Stimulated activated CD4-positive, alpha-beta T cell treated with anti-CD3 and anti-CD28 coated beads, Interleukin-4, amount 100 ng/mL, for 48 hours (primary cell): ENCODE measurements around the gene RSBN1L.
A peak's percentile ranks its signal among the peaks of the same experiment; 100 is the strongest.
"Not testable (repeated sequence)": the region's sequence is repeated elsewhere in the genome, so short reads cannot be mapped to it uniquely, and the experiment has no call there.

Source experiments
- DNase-seq, 2 donors: peaks; one replicate each; pipeline ENCODE4 v3.0.0-alpha.2; 2020; ENCODE audit warnings: low read depth in 2 of 2

Gene RSBN1L

GRCh38 chr7:77687747-77688144 lies 8.5 kb upstream of the RSBN1L start:
- peak in 1 of 2 donors; percentile 9 for DNase-seq

DNA sequence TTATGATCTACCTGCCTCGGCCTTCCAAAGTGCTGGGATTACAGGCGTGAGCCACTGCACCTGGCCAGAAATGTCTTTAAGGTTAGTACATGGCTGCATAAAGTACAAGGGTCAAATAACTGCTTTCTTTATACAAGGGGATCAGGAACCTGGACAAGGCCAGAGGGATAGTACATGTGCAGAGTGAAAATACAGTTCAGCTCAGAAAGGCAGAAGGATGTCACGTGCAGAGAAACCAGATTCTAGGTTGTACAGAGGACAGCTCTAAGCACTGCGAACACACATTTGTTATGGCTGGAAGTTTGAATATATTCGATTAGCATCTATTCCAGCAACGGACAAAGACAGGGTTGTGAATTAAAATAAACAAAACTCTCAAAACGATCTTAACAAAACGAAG lies 6.0 kb upstream of the RSBN1L start:
- no peak for DNase-seq

- DNase-seq: no peak
Observed at GRCh38 chr7:77691892-77692491, 4.3 kb upstream of the RSBN1L start.

- DNase-seq: no peak
Observed at GRCh38 chr7:77693830-77694583, 2.3 kb upstream of the RSBN1L start.

- DNase-seq: peak; percentile 50 to 62
Observed at GRCh38 chr7:77696643-77697534, 630 bp downstream of the RSBN1L start.

DNA sequence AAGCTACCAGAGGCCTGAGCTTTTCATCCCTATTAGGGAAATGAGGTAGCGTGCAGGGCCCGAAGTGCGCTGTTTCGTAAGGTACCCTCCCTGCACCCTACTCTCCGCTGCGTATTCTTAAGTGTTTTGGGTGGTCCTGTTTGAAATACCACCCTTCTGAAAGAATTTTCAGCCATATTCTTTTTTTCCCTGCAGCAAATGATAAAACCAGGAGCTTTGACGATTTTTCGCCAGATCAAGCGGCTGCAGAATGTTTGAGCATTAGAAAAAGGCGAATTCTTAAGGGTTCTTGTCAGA lies 1.2 kb downstream of the RSBN1L start:
- peak in 1 of 2 donors; percentile 10 for DNase-seq

GRCh38 chr7:77698042-77698625 lies 1.9 kb downstream of the RSBN1L start:
- DNase-seq: no peak

DNA sequence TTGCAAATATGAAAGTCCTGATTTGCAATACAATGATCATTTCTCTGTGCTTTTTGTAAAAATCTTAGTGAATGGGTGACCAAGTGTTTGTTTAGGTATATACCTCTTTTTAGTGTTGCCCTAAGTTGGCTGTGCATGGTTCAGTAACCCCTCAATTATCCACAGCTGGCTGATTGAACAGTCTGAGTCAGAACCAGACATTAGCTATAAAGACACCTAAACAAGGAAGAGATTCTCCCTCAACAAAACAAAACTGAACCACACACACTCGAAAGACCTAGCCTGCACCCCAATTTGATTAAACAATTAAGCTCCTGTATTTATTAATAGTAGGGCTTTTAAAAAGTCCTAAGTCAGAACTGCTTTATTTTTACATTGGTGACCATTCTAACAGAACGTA lies 2.8 kb downstream of the RSBN1L start:
- no peak for DNase-seq

- no peak for DNase-seq
Observed at GRCh38 chr7:77702513-77702912, 6.3 kb downstream of the RSBN1L start.

DNA sequence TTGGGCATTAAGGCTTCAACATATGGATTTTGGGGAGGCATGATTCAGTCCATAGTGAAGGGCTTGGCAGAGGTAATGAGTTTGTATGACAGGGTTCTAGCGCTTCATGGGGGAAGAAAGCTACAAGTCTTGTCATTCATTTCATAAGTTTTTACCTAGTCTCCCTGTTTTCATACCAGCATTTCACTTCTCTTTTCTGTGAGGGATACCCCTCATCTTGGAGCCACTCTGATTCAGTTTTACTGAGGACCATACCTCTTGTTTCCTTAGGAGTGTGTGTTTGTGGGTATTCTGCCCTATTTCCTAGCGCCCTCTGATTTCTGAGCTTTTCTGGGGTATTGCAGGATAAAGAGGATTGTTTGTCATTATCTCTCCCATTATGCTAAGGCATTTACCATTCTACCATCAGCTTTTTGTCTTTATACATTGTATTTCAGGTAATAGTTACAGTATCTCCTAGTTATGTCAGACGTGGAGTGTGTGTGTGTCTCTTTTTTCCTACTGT lies 6.8 kb downstream of the RSBN1L start:
- no peak for DNase-seq

DNA sequence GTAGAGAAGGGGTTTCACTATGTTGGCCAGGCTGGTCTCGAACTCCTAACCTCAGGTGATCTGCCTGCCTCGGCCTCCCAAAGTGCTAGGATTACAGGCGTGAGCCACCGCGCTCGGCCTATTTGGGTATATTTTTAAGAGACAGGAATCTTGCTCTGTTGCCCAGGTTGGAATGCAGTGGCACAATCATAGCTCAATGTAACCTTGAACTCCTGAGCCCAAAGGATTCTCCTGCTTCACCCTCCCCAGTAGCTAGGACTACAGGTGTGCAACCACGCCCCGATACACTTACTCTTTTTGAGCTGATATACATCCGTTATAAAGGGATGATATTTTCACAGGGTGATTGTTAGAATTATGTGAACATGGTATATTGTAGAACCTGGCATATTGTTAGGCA lies 7.4 kb downstream of the RSBN1L start:
- DNase-seq: not testable (repeated sequence)

DNA sequence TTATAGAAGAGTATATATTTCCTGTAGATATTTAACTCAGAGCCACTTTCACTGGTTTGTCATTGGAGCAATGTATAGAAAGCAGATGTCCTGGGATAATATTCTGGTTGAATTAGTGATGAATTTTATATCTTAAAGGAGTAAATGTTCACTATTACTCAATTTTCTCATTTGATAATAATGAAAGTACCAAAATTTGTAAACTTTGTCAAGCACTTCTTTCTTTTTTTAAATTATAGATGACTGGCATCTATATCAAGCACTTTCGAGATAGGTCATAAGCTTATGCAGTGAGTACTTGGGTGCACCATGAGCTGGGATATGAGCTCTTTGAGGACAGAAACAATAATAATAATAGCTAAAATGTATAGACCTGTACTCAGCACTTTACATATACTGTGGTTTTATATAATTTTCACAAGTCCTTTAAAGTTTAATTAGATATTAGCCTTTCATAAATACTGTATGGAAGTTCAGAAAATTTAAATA lies 11.3 kb downstream of the RSBN1L start:
- DNase-seq: no peak

GRCh38 chr7:77710067-77710466 lies 13.8 kb downstream of the RSBN1L start:
- no peak for DNase-seq

GRCh38 chr7:77710861-77711260 lies 14.6 kb downstream of the RSBN1L start:
- no peak for DNase-seq

DNA sequence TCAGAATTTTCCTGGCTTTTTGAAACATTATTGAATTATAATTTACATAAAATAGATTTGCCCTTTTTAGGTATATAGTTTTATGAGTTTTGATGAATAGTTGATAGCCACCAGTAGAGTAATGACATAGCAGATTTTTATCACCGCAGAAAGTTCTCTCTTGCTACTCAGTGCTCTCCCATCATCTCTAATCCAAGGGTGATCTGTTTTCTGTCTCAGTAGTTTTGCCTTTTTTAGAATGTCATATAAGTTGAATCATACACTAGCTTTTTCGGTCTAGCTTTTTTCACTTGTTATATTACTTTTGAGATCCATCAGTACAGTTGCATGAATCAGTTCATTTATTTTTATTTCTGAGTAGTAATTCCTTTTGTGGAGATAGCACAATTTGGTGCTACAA lies 17.9 kb downstream of the RSBN1L start:
- DNase-seq: no peak

DNA sequence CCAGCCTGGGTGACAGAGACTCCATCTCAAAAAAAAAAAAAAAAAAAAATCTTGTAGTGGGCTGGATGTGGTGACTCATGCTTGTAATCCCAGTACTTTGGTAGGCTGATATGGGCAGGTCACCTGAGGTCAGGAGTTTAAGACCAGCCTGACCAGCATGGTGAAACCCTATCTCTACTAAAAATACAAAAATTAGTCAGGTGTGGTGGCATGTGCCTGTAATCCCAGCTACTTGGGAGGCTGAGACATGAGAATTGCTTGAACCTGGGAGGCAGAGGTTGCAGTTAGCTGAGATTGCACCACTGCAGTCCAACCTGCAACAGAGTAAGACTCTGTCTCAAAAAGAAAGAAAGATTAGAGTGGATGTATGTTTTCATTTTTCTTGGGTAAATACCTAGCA lies 18.7 kb downstream of the RSBN1L start:
- DNase-seq: not testable (repeated sequence)

DNA sequence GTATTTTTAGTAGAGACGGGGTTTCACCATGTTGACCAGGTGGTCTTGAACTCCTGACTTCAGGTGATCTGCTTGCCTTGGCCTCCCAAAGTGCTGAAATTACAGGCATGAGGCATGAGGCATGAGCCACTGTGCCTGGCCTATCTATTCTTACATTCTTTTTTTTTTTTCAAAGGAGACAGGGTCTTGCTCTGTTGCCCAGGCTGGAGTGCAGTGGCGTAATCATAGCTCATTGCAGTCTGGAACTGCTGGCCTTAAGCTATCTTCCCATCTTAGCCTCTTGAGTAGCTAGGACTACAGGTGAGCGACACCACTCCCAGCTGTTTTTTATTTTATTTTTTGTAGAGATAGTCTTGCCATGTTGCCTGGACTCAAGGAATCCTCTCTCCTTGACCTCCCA lies 20.5 kb downstream of the RSBN1L start:
- no peak for DNase-seq

DNA sequence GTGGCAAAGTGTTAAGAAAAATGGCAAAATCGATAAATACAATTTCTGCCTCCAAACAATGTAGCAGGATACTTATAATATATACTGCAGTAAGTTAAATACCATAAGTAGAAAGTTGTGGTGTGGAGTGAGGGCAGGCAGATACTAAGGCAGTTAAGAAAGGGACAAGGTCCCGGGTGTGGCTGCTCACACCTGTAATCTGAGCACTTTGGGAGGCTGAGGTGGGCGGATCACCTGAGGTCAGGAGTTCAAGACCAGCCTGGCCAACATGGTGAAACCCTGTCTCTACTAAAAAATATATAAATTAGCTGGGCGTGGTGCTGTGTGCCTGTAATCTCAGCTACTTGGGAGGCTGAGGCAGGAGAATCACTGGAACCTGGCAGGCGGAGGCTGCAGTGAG lies 21.3 kb downstream of the RSBN1L start:
- DNase-seq: not testable (repeated sequence)

- DNase-seq: no peak
Observed at GRCh38 chr7:77727527-77727926, 31.3 kb downstream of the RSBN1L start.

DNA sequence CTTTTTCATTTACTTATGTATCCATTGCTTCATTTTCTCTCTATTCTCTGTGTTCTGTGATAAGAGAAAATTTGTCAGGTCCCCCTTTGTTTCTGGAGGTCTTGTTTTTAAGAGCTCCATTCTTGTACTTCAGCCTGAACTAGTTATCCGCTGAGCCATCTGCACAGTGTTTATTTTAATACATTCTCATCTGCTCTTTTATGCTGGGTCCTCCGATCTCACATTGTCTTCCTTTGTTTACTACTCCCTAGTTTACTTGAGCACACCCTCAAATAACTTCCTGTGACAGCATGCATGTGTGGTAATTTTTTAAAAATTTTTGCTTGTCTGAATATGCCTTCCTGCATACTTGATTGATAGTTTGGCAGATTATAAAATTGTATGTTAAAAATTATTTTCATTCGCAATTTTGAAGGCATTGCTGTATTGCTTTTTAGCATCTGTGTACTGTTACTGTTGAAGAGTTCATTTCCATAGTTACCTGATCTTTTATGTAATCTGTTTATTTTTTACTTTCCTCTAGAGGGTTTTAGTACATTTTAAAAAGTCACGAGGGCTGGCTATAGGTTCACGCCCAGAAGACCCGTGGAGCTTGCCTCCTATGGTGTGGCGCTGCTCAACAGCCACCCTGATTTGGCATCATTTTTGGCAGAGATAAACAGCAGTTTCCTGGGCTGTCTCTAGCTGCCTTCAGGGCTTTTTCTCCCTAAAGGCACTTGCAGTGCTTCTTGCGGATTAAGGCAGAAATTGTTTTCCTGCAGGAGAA lies 31.9 kb downstream of the RSBN1L start:
- no peak for DNase-seq
